GM12875 (cell line): ENCODE measurements around the gene PLEKHG4.

Experiments used
- H3K4me3 ChIP-seq: one replicate; pipeline ENCODE4 v1.5.1; 2011; ENCODE audit warnings: low read depth, low read length, control low read depth
- TF ChIP-seq, protein P1 (sequence below): IDR thresholded peaks from 2 replicates; pipeline ENCODE4 v1.5.1; 2011; ENCODE audit warnings: low read depth, mild to moderate bottlenecking, control low read depth, inconsistent platforms, low read length, moderate library complexity, borderline replicate concordance; ENCODE audit not compliant: insufficient read depth

PLEKHG4 gene

DNA sequence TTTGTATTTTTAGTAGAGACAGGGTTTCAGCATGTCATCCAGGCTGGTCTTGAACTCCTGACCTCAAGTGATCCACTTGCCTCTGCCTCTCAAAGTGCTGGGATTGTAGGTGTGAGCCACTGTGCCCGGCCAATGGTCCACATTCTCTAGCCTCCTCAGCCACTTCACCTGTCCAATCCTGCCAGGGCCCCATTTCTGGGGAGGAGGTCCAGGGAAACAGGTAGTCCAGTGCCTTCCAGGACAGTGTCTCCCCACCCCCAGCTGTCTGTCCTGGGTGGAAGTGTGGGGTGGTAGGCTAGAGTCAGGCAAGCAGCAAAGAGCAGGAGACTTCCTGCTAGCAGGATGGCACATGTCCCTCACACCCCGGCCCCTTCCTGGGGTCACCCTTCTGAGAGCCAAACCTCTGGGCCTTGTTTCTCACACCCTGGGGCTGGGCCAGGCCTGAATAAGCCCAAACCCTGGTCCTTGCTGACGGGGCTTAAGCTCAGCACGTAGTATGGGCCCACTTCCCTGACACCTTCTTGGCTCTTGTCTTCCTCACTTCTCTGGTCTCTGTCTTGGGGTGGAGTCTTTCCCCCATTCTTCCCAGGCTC lies 37.1 kb upstream of the PLEKHG4 start:
- TF ChIP-seq, protein P1, sequence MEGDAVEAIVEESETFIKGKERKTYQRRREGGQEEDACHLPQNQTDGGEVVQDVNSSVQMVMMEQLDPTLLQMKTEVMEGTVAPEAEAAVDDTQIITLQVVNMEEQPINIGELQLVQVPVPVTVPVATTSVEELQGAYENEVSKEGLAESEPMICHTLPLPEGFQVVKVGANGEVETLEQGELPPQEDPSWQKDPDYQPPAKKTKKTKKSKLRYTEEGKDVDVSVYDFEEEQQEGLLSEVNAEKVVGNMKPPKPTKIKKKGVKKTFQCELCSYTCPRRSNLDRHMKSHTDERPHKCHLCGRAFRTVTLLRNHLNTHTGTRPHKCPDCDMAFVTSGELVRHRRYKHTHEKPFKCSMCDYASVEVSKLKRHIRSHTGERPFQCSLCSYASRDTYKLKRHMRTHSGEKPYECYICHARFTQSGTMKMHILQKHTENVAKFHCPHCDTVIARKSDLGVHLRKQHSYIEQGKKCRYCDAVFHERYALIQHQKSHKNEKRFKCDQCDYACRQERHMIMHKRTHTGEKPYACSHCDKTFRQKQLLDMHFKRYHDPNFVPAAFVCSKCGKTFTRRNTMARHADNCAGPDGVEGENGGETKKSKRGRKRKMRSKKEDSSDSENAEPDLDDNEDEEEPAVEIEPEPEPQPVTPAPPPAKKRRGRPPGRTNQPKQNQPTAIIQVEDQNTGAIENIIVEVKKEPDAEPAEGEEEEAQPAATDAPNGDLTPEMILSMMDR = no peak
- no peak overlapping the region for H3K4me3 ChIP-seq

DNA sequence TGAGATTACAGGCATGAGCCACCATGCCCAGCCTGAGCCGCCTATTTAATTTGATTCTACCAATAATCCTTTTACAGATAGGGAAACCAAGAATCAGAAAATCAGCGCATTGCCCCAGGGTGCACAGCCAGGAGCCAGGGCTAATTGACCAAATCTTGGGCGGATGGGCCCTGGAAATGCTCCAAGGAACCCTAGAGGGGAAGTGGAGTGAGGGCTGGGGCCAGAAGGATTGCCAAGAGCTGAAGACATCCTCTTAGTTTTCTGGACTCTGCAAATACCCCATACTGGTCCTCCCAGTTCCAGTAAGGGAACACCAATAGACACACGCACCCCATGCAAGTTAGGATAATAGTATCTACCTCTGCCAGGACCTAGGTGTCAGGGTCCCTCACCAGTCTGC lies 35.9 kb upstream of the PLEKHG4 start:
- TF ChIP-seq, protein P1 = no peak
- H3K4me3 ChIP-seq = no peak overlapping the region

DNA sequence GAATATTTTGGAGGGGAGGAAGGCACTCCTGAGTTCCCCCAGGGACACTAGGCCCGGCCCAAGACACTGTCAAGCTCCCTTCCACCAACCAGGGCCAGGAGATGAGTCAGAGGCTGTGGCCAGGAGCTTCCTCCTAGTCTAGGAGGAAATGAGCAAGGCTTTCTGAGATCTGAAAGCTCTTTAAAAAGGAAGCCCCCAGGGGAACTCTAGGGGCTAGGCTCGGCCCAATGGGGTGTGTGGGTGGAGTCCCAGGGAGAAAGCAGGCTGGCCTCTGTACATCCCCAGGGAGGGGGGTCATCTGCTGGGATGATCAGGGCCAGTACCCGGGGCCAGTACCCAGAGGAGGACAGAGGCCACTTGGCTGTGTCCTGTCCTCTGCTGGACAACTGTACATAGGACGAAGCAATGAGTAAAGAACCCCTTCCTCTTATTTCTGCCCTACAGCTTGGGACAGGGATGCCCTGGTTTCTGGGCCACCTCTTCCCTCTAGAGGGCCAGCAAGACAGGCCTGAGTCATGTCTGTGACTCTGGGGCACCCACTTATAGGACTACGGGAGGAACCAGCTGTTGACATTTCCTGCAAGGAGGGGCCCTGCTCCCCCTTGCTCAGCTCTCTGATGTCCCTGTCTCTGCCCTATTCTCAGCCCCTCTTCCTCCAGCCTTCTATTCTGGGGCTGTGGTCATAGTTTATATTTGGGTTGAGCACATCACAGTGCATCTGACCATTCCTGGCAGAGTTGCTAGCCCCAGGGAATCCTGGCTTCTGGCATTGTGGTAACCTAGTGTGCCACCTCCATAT lies 34.7 kb upstream of the PLEKHG4 start:
- TF ChIP-seq, protein P1 = no peak
- H3K4me3 ChIP-seq = peak overlapping the region; percentile 77

GRCh38 chr16:67245186-67245585 lies 34.1 kb upstream of the PLEKHG4 start:
- TF ChIP-seq, protein P1 = no peak
- peak overlapping the region; percentile 77 for H3K4me3 ChIP-seq

GRCh38 chr16:67245674-67246080 lies 33.7 kb upstream of the PLEKHG4 start:
- H3K4me3 ChIP-seq = peak overlapping the region; percentile 77

DNA sequence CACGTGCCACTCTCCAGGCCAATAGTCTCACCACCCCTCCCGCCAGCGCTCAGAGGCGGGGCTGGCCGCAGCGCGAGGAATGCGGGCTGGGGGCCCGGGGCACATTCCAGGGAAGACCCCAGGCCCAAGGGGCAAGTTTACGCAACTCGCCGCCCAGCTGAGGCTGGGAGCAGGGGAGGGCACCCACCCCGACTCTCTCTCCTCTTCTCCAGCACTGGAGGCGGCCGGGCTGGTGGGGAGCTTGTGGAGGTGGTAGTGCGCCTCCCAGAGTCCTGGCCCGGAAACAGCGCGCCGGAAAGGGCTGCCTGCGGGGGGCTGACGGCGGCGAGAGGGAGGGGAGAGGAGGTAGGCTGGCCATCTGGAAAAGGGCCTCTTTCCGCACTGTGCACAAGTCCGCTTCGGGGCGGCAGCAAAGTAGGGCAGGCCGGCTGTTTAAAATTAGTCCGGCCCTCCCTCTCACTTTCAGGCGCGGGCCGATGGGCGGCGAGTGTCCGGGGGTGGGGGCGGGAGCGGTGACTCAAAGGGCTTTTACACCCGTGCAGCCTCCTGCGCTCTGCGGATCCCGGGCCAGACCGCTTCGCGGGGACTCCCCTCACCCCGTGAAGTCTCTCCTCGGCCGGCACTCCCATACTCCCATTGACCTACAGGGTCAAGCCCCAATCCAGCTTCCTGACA lies 33.1 kb upstream of the PLEKHG4 start:
- H3K4me3 ChIP-seq = peak overlapping the region; percentile 77
- TF ChIP-seq, protein P1 = peak; percentile 53; the same call in 1 of the 2 replicates

More at GRCh38 chr16:67245674-67246080, 33.7 kb upstream of the PLEKHG4 start:
- TF ChIP-seq, protein P1 = no peak

- TF ChIP-seq, protein P1 = no peak
- H3K4me3 ChIP-seq = peak overlapping the region; percentile 77
These were observed 32.6 kb upstream of the PLEKHG4 start for GRCh38 chr16:67246756-67247191.
